Effector memory CD4-positive, alpha-beta T cell (primary cell): ENCODE data around the gene DTNB.

Source experiments
- DNase-seq, 3 donors: peaks; one replicate each; pipeline ENCODE4 v3.0.0-alpha.2; 2020
- H3K27ac ChIP-seq: 2 replicates; pipeline ENCODE4 v1.7.0; 2013; ENCODE audit warnings: mild to moderate bottlenecking, low read length, moderate library complexity; ENCODE audit not compliant: insufficient read depth, poor library complexity, severe bottlenecking
- H3K27me3 ChIP-seq: replicated peaks from 2 replicates; pipeline ENCODE4 v1.7.0; 2013; ENCODE audit warnings: mild to moderate bottlenecking, low read length; ENCODE audit not compliant: insufficient read depth, control insufficient read depth, poor library complexity, severe bottlenecking
- H3K36me3 ChIP-seq: 2 replicates; pipeline ENCODE4 v1.7.0; 2013; ENCODE audit warnings: mild to moderate bottlenecking, low read length, moderate library complexity; ENCODE audit not compliant: control insufficient read depth, insufficient read depth
- H3K4me1 ChIP-seq: 2 replicates; pipeline ENCODE4 v1.7.0; 2013; ENCODE audit warnings: low read length, mild to moderate bottlenecking; ENCODE audit not compliant: control insufficient read depth, insufficient read depth, poor library complexity, severe bottlenecking
- H3K4me3 ChIP-seq: 2 replicates; pipeline ENCODE4 v1.7.0; 2013; ENCODE audit warnings: low read length, low read depth, mild to moderate bottlenecking; ENCODE audit not compliant: insufficient read depth, poor library complexity, severe bottlenecking
- H3K9me3 ChIP-seq: 2 replicates; pipeline ENCODE4 v1.7.0; 2013; ENCODE audit warnings: mild to moderate bottlenecking, low read length, moderate library complexity; ENCODE audit not compliant: control insufficient read depth

The DTNB gene

GRCh38 chr2:25499157-25499556 lies 174.2 kb downstream of the DTNB start:
- H3K4me1 ChIP-seq: no peaks in the 10 kb centered on the region
- no peak overlapping the region for H3K4me3 ChIP-seq
- H3K36me3 ChIP-seq: no peaks in the 10 kb centered on the region
- no peak overlapping the region for H3K27ac ChIP-seq
- no peaks in the 10 kb centered on the region for H3K9me3 ChIP-seq
- no peak for DNase-seq
- H3K27me3 ChIP-seq: no peaks in the 10 kb centered on the region

GRCh38 chr2:25497918-25498407 lies 175.4 kb downstream of the DTNB start:
- no peaks in the 10 kb centered on the region for H3K9me3 ChIP-seq
- H3K36me3 ChIP-seq: no peaks in the 10 kb centered on the region
- H3K27ac ChIP-seq: no peak overlapping the region
- H3K4me3 ChIP-seq: no peak overlapping the region
- no peaks in the 10 kb centered on the region for H3K4me1 ChIP-seq
- no peaks in the 10 kb centered on the region for H3K27me3 ChIP-seq
- DNase-seq: no peak

- Histone ChIP-seq H3K4me3 (no peak overlapping the region), H3K9me3 (no peaks in the 10 kb centered on the region), H3K36me3 (no peaks in the 10 kb centered on the region), H3K4me1 (no peaks in the 10 kb centered on the region), H3K27me3 (no peaks in the 10 kb centered on the region), H3K27ac (no peak overlapping the region)
- no peak for DNase-seq
These were observed 176.0 kb downstream of the DTNB start for GRCh38 chr2:25497229-25497917.

GRCh38 chr2:25494616-25495015 lies 178.8 kb downstream of the DTNB start:
- Histone ChIP-seq H3K9me3 (no peaks in the 10 kb centered on the region), H3K4me1 (no peaks in the 10 kb centered on the region), H3K4me3 (no peak overlapping the region), H3K36me3 (no peaks in the 10 kb centered on the region), H3K27me3 (no peaks in the 10 kb centered on the region), H3K27ac (no peak overlapping the region)
- DNase-seq: no peak

GRCh38 chr2:25493207-25493606 lies 180.2 kb downstream of the DTNB start:
- Histone ChIP-seq H3K27ac (no peak overlapping the region), H3K4me1 (no peaks in the 10 kb centered on the region), H3K36me3 (no peaks in the 10 kb centered on the region), H3K9me3 (no peaks in the 10 kb centered on the region), H3K4me3 (no peak overlapping the region), H3K27me3 (no peaks in the 10 kb centered on the region)
- no peak for DNase-seq

GRCh38 chr2:25492726-25493125 lies 180.7 kb downstream of the DTNB start:
- Histone ChIP-seq H3K9me3 (no peaks in the 10 kb centered on the region), H3K27ac (no peak overlapping the region), H3K36me3 (no peaks in the 10 kb centered on the region), H3K4me3 (no peak overlapping the region), H3K4me1 (no peaks in the 10 kb centered on the region), H3K27me3 (no peaks in the 10 kb centered on the region)
- no peak for DNase-seq

GRCh38 chr2:25491966-25492532 lies 181.3 kb downstream of the DTNB start:
- Histone ChIP-seq H3K9me3 (no peaks in the 10 kb centered on the region), H3K4me1 (no peaks in the 10 kb centered on the region), H3K27me3 (no peaks in the 10 kb centered on the region), H3K4me3 (no peak overlapping the region), H3K36me3 (no peaks in the 10 kb centered on the region), H3K27ac (no peak overlapping the region)
- no peak for DNase-seq

- no peak overlapping the region for H3K27ac ChIP-seq
- H3K27me3 ChIP-seq: no peaks in the 10 kb centered on the region
- H3K9me3 ChIP-seq: no peaks in the 10 kb centered on the region
- DNase-seq: no peak
- no peaks in the 10 kb centered on the region for H3K4me1 ChIP-seq
- no peak overlapping the region for H3K4me3 ChIP-seq
- H3K36me3 ChIP-seq: no peaks in the 10 kb centered on the region
These were observed 182.2 kb downstream of the DTNB start for GRCh38 chr2:25491003-25491696.

GRCh38 chr2:25490217-25490616 lies 183.2 kb downstream of the DTNB start:
- no peaks in the 10 kb centered on the region for H3K4me1 ChIP-seq
- no peak for DNase-seq
- no peaks in the 10 kb centered on the region for H3K36me3 ChIP-seq
- H3K9me3 ChIP-seq: no peaks in the 10 kb centered on the region
- H3K27ac ChIP-seq: no peak overlapping the region
- no peak overlapping the region for H3K4me3 ChIP-seq
- no peaks in the 10 kb centered on the region for H3K27me3 ChIP-seq

GRCh38 chr2:25489631-25490030 lies 183.7 kb downstream of the DTNB start:
- no peaks in the 10 kb centered on the region for H3K27me3 ChIP-seq
- no peaks in the 10 kb centered on the region for H3K4me1 ChIP-seq
- no peaks in the 10 kb centered on the region for H3K36me3 ChIP-seq
- no peak for DNase-seq
- no peak overlapping the region for H3K27ac ChIP-seq
- H3K4me3 ChIP-seq: no peak overlapping the region
- H3K9me3 ChIP-seq: no peaks in the 10 kb centered on the region
